HepG2 (cell line): ENCODE data around the gene PRRT1. TPM values are rescaled to one million over a fixed set of nuclear protein-coding genes. Genes with fewer than 3 reads are reported as not detected.
A peak's percentile ranks its signal among the peaks of the same experiment; 100 is the strongest.

Experiments used
- ARNTL ChIP-seq: sonication (generic); formaldehyde crosslinking; IDR thresholded peaks from 2 replicates; pipeline ENCODE4 v1.4.0; 2020; ENCODE audit warnings: mild to moderate bottlenecking, missing genetic modification reagents
- BCLAF1 ChIP-seq: fragments of 450-650 bp; IDR thresholded peaks from 2 replicates; pipeline ENCODE4 v1.6.1; 2017; ENCODE audit warnings: mild to moderate bottlenecking
- CAMTA2 ChIP-seq: sonication (generic); formaldehyde crosslinking; IDR thresholded peaks from 2 replicates; pipeline ENCODE4 v1.4.0; 2020; ENCODE audit warnings: mild to moderate bottlenecking, missing genetic modification reagents, borderline replicate concordance
- EHMT2 ChIP-seq: fragments of 200-600 bp; sonication (generic); IDR thresholded peaks from 2 replicates; pipeline ENCODE4 v1.7.0; 2017; ENCODE audit warnings: antibody characterized with exemption, low read depth, low read length, borderline replicate concordance
- ETV6 ChIP-seq: sonication (generic); formaldehyde crosslinking; conservative IDR thresholded peaks from 2 replicates; pipeline ENCODE4 v1.4.0; 2020; ENCODE audit warnings: missing genetic modification reagents
- FIP1L1 ChIP-seq: fragments of 200-400 bp; formaldehyde crosslinking; IDR thresholded peaks from 2 replicates; pipeline ENCODE4 v1.6.1; 2018; ENCODE audit warnings: low read depth, mild to moderate bottlenecking, low read length, moderate library complexity, borderline replicate concordance; ENCODE audit not compliant: insufficient read depth
- HNF1B ChIP-seq: sonication (generic); formaldehyde crosslinking; IDR thresholded peaks from 2 replicates; pipeline ENCODE4 v1.5.1; 2020; ENCODE audit warnings: mild to moderate bottlenecking, moderate library complexity, missing genetic modification reagents
- SNAPC4 ChIP-seq: sonication (generic); formaldehyde crosslinking; IDR thresholded peaks from 2 replicates; pipeline ENCODE4 v1.4.0; 2020; ENCODE audit warnings: mild to moderate bottlenecking, missing genetic modification reagents
- TSC22D2 ChIP-seq: sonication (generic); formaldehyde crosslinking; IDR thresholded peaks from 2 replicates; pipeline ENCODE4 v1.5.1; 2020; ENCODE audit warnings: missing genetic modification reagents, mild to moderate bottlenecking, borderline replicate concordance
- ZBTB3 ChIP-seq: sonication (generic); formaldehyde crosslinking; IDR thresholded peaks from 2 replicates; pipeline ENCODE4 v1.4.0; 2020; ENCODE audit warnings: low read depth, mild to moderate bottlenecking, moderate library complexity, missing genetic modification reagents, borderline replicate concordance
- ZBTB34 ChIP-seq: sonication (generic); formaldehyde crosslinking; IDR thresholded peaks from 2 replicates; pipeline ENCODE4 v1.8.0; 2022; ENCODE audit warnings: mild to moderate bottlenecking, missing genetic modification reagents
- ZNF121 ChIP-seq: sonication (generic); formaldehyde crosslinking; IDR thresholded peaks from 2 replicates; pipeline ENCODE4 v1.5.0; 2020; ENCODE audit warnings: mild to moderate bottlenecking, missing genetic modification reagents
- ZNF20 ChIP-seq: sonication (generic); formaldehyde crosslinking; IDR thresholded peaks from 2 replicates; pipeline ENCODE4 v1.4.0; 2020; ENCODE audit warnings: mild to moderate bottlenecking, moderate library complexity, missing genetic modification reagents
- ZNF205 ChIP-seq: IDR thresholded peaks from 2 replicates; pipeline ENCODE4 v1.6.1; 2018; ENCODE audit warnings: missing biosample characterization, missing genetic modification reagents
- ZNF615 ChIP-seq: sonication (generic); formaldehyde crosslinking; IDR thresholded peaks from 2 replicates; pipeline ENCODE4 v1.5.0; 2020; ENCODE audit warnings: mild to moderate bottlenecking, missing genetic modification reagents, borderline replicate concordance
- polyA plus RNA-seq, 8 experiments: library from polyadenylated mRNA; depleted of rRNA in 3 of 8; stranded (reverse) in 7 of 8; unstranded in 1 of 8; fragments of >200 nt; fragmentation: Illumina TruSeq in 4 of 8; extraction: Trizol in 4 of 8; gene quantifications; 2 replicates each; pipeline versions ENCODE4 v1.2.1 to v1.2.3, GENCODE V29; 2011 to 2016; ENCODE audit warnings: low read depth in 4 of 8, missing spikeins in 1 of 8, mixed read lengths in 1 of 8; ENCODE audit not compliant: insufficient read depth in 1 of 8
- total RNA-seq, 5 experiments: library from RNA; depleted of rRNA; stranded (reverse); fragments of >200 nt; fragmentation: Illumina TruSeq; extraction: Trizol; gene quantifications; 2 replicates each; pipeline ENCODE4 v1.2.3, GENCODE V29; 2016; ENCODE audit warnings: low read depth in 1 of 5

Gene PRRT1
- total and polyA plus RNA-seq, 2 of the 13 experiments (the other 11 are each of a cell fraction or from before 2014, with no cell fraction given): 0.64 to 1.4 TPM

GRCh38 chr6:32194825-32195651 lies 43.3 kb upstream of the PRRT1 start (continued):
- 0 out of 2 replicates have a peak, but pooled peaks have one; percentile 30 for TF ChIP-seq ZBTB34
- 0 out of 2 replicates have a peak, but pooled peaks have one; percentile 39 for TF ChIP-seq SNAPC4 (CRISPR knock-in tag)
- TF ChIP-seq HNF1B: no peak
- no peak for TF ChIP-seq EHMT2
- peak; percentile 7; the same call in 1 of the 2 replicates for TF ChIP-seq ARNTL (CRISPR knock-in tag)
- TF ChIP-seq ZNF20 (CRISPR knock-in tag): no peak
- TF ChIP-seq ZNF121 (CRISPR knock-in tag): no peak
- TF ChIP-seq ZNF205 (CRISPR knock-in tag): 0 out of 2 replicates have a peak, but pooled peaks have one; percentile 17
- no peak for TF ChIP-seq CAMTA2 (CRISPR knock-in tag)
- TF ChIP-seq ETV6: 0 out of 2 replicates have a peak, but pooled peaks have one; percentile 32
- no peak for TF ChIP-seq BCLAF1
- no peak for TF ChIP-seq ZNF615 (CRISPR knock-in tag)
- 0 out of 2 replicates have a peak, but pooled peaks have one; percentile 8 for TF ChIP-seq ZBTB3 (CRISPR knock-in tag)
- TF ChIP-seq TSC22D2 (CRISPR knock-in tag): no peak
- no peak; the same call in 1 of the 2 replicates for TF ChIP-seq FIP1L1
